ENCODE data around the gene ZNF133.

ZNF133 gene

GRCh38 chr20:18314786-18315406 is 26.6 kb downstream of the ZNF133 start:
- no peak overlapping the region for H3K4me3 ChIP-seq (ENCODE audit: low read depth, low read length)
- peak; percentile 4 for DNase-seq (ENCODE audit: low read depth)
- no peak for TF ChIP-seq CTCF (IDR thresholded peaks at IDR 0.05; ENCODE audit: low read depth, low read length, missing control alignments)
- in situ Hi-C loops (cut with HindIII; ENCODE audit: low sequenced_read_pairs) = no loop called here

- no peak overlapping the region for H3K4me3 ChIP-seq (ENCODE audit: low read depth, low read length)
- TF ChIP-seq CTCF (IDR thresholded peaks at IDR 0.05; ENCODE audit: low read depth, low read length, missing control alignments) = no peak
- no peak for DNase-seq (ENCODE audit: low read depth)
- in situ Hi-C loops (cut with HindIII; ENCODE audit: low sequenced_read_pairs) = no loop called here
These were observed 27.8 kb downstream of the ZNF133 start for GRCh38 chr20:18316166-18316565.

GRCh38 chr20:18321316-18321715 is 33.0 kb downstream of the ZNF133 start:
- in situ Hi-C loops (cut with HindIII; ENCODE audit: low sequenced_read_pairs) = no loop called here

GRCh38 chr20:18321976-18322950 is 33.9 kb downstream of the ZNF133 start:
- DNase-seq (ENCODE audit: low read depth) = no peak
- no peak overlapping the region for H3K4me3 ChIP-seq (ENCODE audit: low read depth, low read length)
- no peak for TF ChIP-seq CTCF (IDR thresholded peaks at IDR 0.05; ENCODE audit: low read depth, low read length, missing control alignments)
- in situ Hi-C loops (cut with HindIII; ENCODE audit: low sequenced_read_pairs) = no loop called here

More at GRCh38 chr20:18321316-18321715, 33.0 kb downstream of the ZNF133 start:
- no peak for DNase-seq (ENCODE audit: low read depth)
- H3K4me3 ChIP-seq (ENCODE audit: low read depth, low read length) = no peak overlapping the region
- no peak for TF ChIP-seq CTCF (IDR thresholded peaks at IDR 0.05; ENCODE audit: low read depth, low read length, missing control alignments)

GRCh38 chr20:18323705-18324104 is 35.4 kb downstream of the ZNF133 start:
- no peak for DNase-seq (ENCODE audit: low read depth)
- no peak for TF ChIP-seq CTCF (IDR thresholded peaks at IDR 0.05; ENCODE audit: low read depth, low read length, missing control alignments)
- in situ Hi-C loops (cut with HindIII; ENCODE audit: low sequenced_read_pairs) = no loop called here
- no peak overlapping the region for H3K4me3 ChIP-seq (ENCODE audit: low read depth, low read length)

- in situ Hi-C loops (cut with HindIII; ENCODE audit: low sequenced_read_pairs) = no loop called here
- no peak for DNase-seq (ENCODE audit: low read depth)
- no peak overlapping the region for H3K4me3 ChIP-seq (ENCODE audit: low read depth, low read length)
- no peak for TF ChIP-seq CTCF (IDR thresholded peaks at IDR 0.05; ENCODE audit: low read depth, low read length, missing control alignments)
These were observed 36.3 kb downstream of the ZNF133 start for GRCh38 chr20:18324596-18325089.

All from astrocyte of the cerebellum (primary cell).